Subcutaneous abdominal adipose tissue (tissue), 5 donors: Measurements from ENCODE around the gene PCDHB8.
"Not testable (repeated sequence)": the region's sequence is repeated elsewhere in the genome, so short reads cannot be mapped to it uniquely, and the experiment has no call there.

Experiments
- H3K27ac ChIP-seq: one replicate; pipeline ENCODE4 v1.7.0; 2013; ENCODE audit warnings: low read depth, mild to moderate bottlenecking, inconsistent platforms, low read length, moderate library complexity
- H3K27me3 ChIP-seq, 5 donors: one replicate each; pipeline ENCODE4 v1.7.0; 2013; ENCODE audit warnings: low read length in 5 of 5, inconsistent platforms in 1 of 5; ENCODE audit not compliant: control insufficient read depth in 5 of 5, insufficient read depth in 4 of 5
- H3K36me3 ChIP-seq, 5 donors: one replicate each; pipeline ENCODE4 v1.7.0; 2013; ENCODE audit warnings: low read length in 5 of 5; ENCODE audit not compliant: control insufficient read depth in 5 of 5, insufficient read depth in 5 of 5
- H3K4me1 ChIP-seq, 5 donors: one replicate each; pipeline ENCODE4 v1.7.0; 2013; ENCODE audit warnings: low read length in 5 of 5, mild to moderate bottlenecking in 3 of 5, moderate library complexity in 1 of 5; ENCODE audit not compliant: control insufficient read depth in 5 of 5, insufficient read depth in 5 of 5
- H3K4me3 ChIP-seq, 5 donors: one replicate each; pipeline ENCODE4 v1.7.0; 2013; ENCODE audit warnings: low read length in 5 of 5, low read depth in 1 of 5
- H3K9ac ChIP-seq, 5 donors: one replicate each; pipeline ENCODE4 v1.7.0; 2013; ENCODE audit warnings: low read length in 5 of 5, mild to moderate bottlenecking in 4 of 5, moderate library complexity in 3 of 5
- H3K9me3 ChIP-seq, 5 donors: one replicate each; pipeline ENCODE4 v1.7.0; 2013; ENCODE audit warnings: low read length in 5 of 5; ENCODE audit not compliant: control insufficient read depth in 5 of 5
- donor health status: healthy.
- donor health status: healthy.
- donor health status: healthy.
- donor health status: healthy.
- donor health status: healthy.

PCDHB8 gene

GRCh38 chr5:141182248-141182647, 4.7 kb downstream of the PCDHB8 start, which contains the start of gene PCDHB16:
PCDHB16 (plus strand) TSS chr5:141182387; CDS start chr5:141182560, 173 bp downstream.
- peaks cover 0 to 11% (median 4%) of the 10 kb centered on the region in 5 donors for H3K4me1 ChIP-seq
- H3K36me3 ChIP-seq = no peaks in the 10 kb centered on the region
- H3K27ac ChIP-seq = no peak within 1 kb of the TSS
- peak within 1 kb of the TSS; percentile 53 to 73 (median 58) for H3K4me3 ChIP-seq
- H3K9ac ChIP-seq = peak within 1 kb of the TSS in 3 of 5 donors; percentile 10 to 48 (median 41)
- peaks cover 13 to 44% (median 20%) of the 10 kb centered on the region in 5 donors for H3K9me3 ChIP-seq
- H3K27me3 ChIP-seq = peaks cover 0 to 17% (median 3%) of the 10 kb centered on the region in 5 donors

DNA sequence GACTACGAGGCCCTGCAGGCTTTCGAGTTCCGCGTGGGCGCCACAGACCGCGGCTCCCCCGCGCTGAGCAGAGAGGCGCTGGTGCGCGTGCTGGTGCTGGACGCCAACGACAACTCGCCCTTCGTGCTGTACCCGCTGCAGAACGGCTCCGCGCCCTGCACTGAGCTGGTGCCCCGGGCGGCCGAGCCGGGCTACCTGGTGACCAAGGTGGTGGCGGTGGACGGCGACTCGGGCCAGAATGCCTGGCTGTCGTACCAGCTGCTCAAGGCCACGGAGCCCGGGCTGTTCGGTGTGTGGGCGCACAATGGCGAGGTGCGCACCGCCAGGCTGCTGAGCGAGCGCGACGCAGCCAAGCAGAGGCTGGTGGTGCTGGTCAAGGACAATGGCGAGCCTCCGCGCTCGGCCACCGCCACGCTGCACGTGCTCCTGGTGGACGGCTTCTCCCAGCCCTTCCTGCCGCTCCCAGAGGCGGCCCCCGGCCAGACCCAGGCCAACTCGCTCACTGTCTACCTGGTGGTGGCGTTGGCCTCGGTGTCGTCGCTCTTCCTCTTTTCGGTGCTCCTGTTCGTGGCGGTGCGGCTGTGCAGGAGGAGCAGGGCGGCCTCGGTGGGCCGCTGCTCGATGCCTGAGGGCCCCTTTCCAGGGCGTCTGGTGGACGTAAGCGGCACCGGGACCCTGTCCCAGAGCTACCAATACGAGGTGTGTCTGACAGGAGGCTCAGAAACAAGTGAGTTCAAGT, 6.7 kb downstream of the PCDHB8 start:
- H3K9me3 ChIP-seq = peaks cover 7 to 43% (median 16%) of the 10 kb centered on the region in 5 donors

DNA sequence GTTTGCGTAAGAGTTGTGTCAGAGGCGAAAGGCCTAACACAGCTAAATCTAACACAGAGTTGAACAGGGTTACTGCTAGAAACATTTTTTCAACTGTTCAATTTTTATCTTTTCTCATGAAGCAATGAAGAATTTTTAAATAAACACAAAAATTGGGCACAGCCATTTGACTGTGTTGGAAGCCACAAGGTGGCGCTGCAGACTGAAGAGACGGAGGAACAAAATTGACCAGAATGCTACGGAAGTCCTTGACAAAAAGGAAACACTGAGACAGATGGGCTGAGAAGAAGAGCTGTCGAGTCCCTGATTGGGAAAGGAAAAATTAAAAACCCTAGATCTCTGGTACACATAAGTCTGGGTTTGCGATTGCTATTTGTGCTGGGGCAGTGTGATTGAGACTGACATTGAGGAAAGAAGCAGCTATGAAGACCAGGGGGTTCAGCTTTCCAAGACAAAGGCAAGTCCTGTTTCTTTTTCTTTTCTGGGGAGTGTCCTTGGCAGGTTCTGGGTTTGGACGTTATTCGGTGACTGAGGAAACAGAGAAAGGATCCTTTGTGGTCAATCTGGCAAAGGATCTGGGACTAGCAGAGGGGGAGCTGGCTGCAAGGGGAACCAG, 9.4 kb downstream of the PCDHB8 start, which contains the start of gene PCDHB9:
Gene PCDHB9 (plus strand): TSS at position 265 of the 616 bp plus-strand sequence. CDS start 158 bp downstream, at position 423.
- peaks cover 0 to 6% (median 0%) of the 10 kb centered on the region in 5 donors for H3K27me3 ChIP-seq
- no peak within 1 kb of the TSS for H3K9ac ChIP-seq
- H3K36me3 ChIP-seq = no peaks in the 10 kb centered on the region
- peaks cover 5 to 42% (median 19%) of the 10 kb centered on the region in 5 donors for H3K9me3 ChIP-seq
- H3K4me3 ChIP-seq = peak within 1 kb of the TSS; percentile 15 to 53 (median 42)
- H3K4me1 ChIP-seq = peaks cover 0 to 11% (median 4%) of the 10 kb centered on the region in 5 donors
- no peak within 1 kb of the TSS for H3K27ac ChIP-seq

More for the DNA sequence above, 6.7 kb downstream of the PCDHB8 start:
- not testable (repeated sequence) for H3K9ac ChIP-seq, H3K4me3 ChIP-seq, H3K27ac ChIP-seq, H3K27me3 ChIP-seq, H3K36me3 ChIP-seq
- peaks cover 0 to 11% (median 4%) of the 10 kb centered on the region in 5 donors for H3K4me1 ChIP-seq

DNA sequence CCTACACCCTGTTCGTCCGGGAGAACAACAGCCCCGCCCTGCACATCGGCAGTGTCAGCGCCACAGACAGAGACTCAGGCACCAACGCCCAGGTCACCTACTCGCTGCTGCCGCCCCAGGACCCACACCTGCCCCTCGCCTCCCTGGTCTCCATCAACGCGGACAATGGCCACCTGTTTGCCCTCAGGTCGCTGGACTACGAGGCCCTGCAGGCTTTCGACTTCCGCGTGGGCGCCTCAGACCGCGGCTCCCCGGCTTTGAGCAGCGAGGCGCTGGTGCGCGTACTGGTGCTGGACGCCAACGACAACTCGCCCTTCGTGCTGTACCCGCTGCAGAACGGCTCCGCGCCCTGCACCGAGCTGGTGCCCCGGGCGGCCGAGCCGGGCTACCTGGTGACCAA, 11.1 kb downstream of the PCDHB8 start:
- not testable (repeated sequence) for H3K27me3 ChIP-seq, H3K4me1 ChIP-seq, H3K9ac ChIP-seq, H3K36me3 ChIP-seq, H3K27ac ChIP-seq
- Histone ChIP-seq H3K9me3 (peaks cover 11 to 43% (median 24%) of the 10 kb centered on the region in 5 donors), H3K4me3 (peak overlapping the region in 2 of 5 donors; percentile 26 to 33)

DNA sequence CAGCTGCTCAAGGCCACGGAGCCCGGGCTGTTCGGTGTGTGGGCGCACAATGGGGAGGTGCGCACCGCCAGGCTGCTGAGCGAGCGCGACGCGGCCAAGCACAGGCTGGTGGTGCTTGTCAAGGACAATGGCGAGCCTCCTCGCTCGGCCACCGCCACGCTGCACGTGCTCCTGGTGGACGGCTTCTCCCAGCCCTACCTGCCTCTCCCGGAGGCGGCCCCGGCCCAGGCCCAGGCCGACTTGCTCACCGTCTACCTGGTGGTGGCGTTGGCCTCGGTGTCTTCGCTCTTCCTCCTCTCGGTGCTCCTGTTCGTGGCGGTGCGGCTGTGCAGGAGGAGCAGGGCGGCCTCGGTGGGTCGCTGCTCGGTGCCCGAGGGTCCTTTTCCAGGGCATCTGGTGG, 11.5 kb downstream of the PCDHB8 start:
- H3K36me3 ChIP-seq, H3K9ac ChIP-seq, H3K4me3 ChIP-seq, H3K27me3 ChIP-seq, H3K27ac ChIP-seq, H3K4me1 ChIP-seq: not testable (repeated sequence)
- peaks cover 11 to 42% (median 23%) of the 10 kb centered on the region in 5 donors for H3K9me3 ChIP-seq

GRCh38 chr5:141192110-141192725, 14.6 kb downstream of the PCDHB8 start, which contains the start of gene PCDHB10:
PCDHB10 (plus strand) TSS chr5:141192353; CDS start chr5:141192553, 200 bp downstream.
- peaks cover 0 to under 1% (median 0%) of the 10 kb centered on the region in 5 donors for H3K4me1 ChIP-seq
- no peak within 1 kb of the TSS for H3K27ac ChIP-seq
- H3K27me3 ChIP-seq = peaks cover 0 to 3% (median 0%) of the 10 kb centered on the region in 5 donors
- no peak within 1 kb of the TSS for H3K9ac ChIP-seq
- H3K9me3 ChIP-seq = peaks cover 19 to 45% (median 34%) of the 10 kb centered on the region in 5 donors
- H3K36me3 ChIP-seq = no peaks in the 10 kb centered on the region
- H3K4me3 ChIP-seq = peak within 1 kb of the TSS; percentile 8 to 40 (median 33)

DNA sequence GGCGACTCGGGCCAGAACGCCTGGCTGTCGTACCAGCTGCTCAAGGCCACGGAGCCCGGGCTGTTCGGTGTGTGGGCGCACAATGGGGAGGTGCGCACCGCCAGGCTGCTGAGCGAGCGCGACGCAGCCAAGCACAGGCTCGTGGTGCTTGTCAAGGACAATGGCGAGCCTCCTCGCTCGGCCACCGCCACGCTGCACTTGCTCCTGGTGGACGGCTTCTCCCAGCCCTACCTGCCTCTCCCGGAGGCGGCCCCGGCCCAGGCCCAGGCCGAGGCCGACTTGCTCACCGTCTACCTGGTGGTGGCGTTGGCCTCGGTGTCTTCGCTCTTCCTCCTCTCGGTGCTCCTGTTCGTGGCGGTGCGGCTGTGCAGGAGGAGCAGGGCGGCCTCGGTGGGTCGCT, 16.7 kb downstream of the PCDHB8 start:
- peaks cover 19 to 44% (median 38%) of the 10 kb centered on the region in 5 donors for H3K9me3 ChIP-seq
- not testable (repeated sequence) for H3K4me3 ChIP-seq

DNA sequence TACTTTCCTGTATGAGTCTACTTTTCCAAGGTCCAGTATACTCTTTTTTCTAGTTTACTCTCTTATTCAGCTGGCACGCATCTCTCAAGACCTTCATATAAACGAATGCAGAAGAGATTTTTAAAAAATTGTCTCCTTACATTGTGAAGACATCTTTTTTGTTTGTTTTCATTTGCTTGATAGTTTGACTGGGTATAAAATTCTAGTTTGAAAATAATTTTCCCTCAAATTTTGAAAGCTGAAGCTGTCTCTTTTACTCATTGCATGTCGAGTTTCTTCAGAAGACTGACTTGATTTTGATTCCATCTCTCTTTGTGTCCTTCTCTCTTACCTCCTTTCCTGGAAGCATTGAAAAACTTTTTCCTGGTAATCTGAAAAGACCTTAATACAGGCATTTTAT, 18.8 kb downstream of the PCDHB8 start:
- Histone ChIP-seq H3K27ac (no peak overlapping the region), H3K9ac (no peak overlapping the region), H3K9me3 (peaks cover 32 to 57% (median 45%) of the 10 kb centered on the region in 5 donors), H3K27me3 (peaks cover 0 to 4% (median 0%) of the 10 kb centered on the region in 5 donors), H3K4me1 (no peaks in the 10 kb centered on the region), H3K36me3 (peaks cover 0 to 3% (median 0%) of the 10 kb centered on the region in 5 donors), H3K4me3 (no peak overlapping the region)

More for the DNA sequence above, 16.7 kb downstream of the PCDHB8 start:
- not testable (repeated sequence) for H3K27me3 ChIP-seq, H3K9ac ChIP-seq, H3K4me1 ChIP-seq, H3K27ac ChIP-seq, H3K36me3 ChIP-seq

- Histone ChIP-seq H3K9me3 (peaks cover 27 to 48% (median 37%) of the 10 kb centered on the region in 5 donors), H3K4me3 (peak within 1 kb of the TSS; percentile 19 to 62 (median 41)), H3K4me1 (no peaks in the 10 kb centered on the region), H3K27ac (no peak within 1 kb of the TSS), H3K27me3 (peaks cover 0 to 4% (median 0%) of the 10 kb centered on the region in 5 donors), H3K9ac (no peak within 1 kb of the TSS), H3K36me3 (peaks cover 0 to 3% (median 0%) of the 10 kb centered on the region in 5 donors)
Observed at GRCh38 chr5:141199359-141200235, 22.0 kb downstream of the PCDHB8 start, which contains the start of gene PCDHB11. PCDHB11 (plus strand) TSS chr5:141199627; CDS start chr5:141199775, 148 bp downstream.
